Spleen (tissue), 7 donors: ENCODE data around the gene GPR150.

Experiments
- POLR2A ChIP-seq, 3 donors: fragments of 450-650 bp; IDR thresholded peaks; one replicate each; pipeline ENCODE4 v1.5.1; 2017; ENCODE audit warnings: antibody characterized with exemption in 3 of 3, mild to moderate bottlenecking in 1 of 3
- TF ChIP-seq, protein P1 (sequence below), 11 experiments: fragments of 200-600 bp in 7 of 11; fragments of 450-650 bp in 4 of 11; sonication (generic) in 4 of 11; IDR thresholded peaks in 8 of 11; conservative IDR thresholded peaks in 3 of 11; 1 replicate in 7 of 11; 2 replicates in 4 of 11; pipeline versions ENCODE4 v1.4.0 to v1.8.0; 2016 to 2021; ENCODE audit warnings: antibody characterized with exemption in 11 of 11, inconsistent platforms in 4 of 11, mild to moderate bottlenecking in 1 of 11
- donor health status: DM: no; HTN: no; CAD: no; lungs with moderate emphysema.
- donor health status: DM: no; HTN: no; CAD: no.
- donor health status: DM: no; HTN: no; CAD: no.

DNA sequence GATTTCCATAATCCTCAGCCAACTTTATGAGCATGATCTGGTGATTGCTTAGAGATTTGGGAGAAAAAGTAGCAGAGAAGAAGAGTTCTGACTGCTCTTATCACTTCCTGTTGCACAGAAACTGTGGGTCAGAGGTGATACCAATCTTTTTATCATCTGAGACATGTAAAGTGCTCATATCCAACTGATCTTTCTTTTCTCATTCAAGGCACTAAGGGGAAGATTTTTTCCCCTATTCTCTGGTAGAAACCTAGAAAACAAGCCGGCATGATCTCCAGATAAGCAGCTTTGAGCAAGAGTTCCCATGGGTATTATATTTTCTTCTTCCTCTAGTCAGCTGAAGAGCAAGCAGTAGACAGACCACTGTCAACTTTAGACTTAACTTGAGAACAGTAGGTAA lies 29.0 kb upstream of the GPR150 start:
- TF ChIP-seq, protein P1, sequence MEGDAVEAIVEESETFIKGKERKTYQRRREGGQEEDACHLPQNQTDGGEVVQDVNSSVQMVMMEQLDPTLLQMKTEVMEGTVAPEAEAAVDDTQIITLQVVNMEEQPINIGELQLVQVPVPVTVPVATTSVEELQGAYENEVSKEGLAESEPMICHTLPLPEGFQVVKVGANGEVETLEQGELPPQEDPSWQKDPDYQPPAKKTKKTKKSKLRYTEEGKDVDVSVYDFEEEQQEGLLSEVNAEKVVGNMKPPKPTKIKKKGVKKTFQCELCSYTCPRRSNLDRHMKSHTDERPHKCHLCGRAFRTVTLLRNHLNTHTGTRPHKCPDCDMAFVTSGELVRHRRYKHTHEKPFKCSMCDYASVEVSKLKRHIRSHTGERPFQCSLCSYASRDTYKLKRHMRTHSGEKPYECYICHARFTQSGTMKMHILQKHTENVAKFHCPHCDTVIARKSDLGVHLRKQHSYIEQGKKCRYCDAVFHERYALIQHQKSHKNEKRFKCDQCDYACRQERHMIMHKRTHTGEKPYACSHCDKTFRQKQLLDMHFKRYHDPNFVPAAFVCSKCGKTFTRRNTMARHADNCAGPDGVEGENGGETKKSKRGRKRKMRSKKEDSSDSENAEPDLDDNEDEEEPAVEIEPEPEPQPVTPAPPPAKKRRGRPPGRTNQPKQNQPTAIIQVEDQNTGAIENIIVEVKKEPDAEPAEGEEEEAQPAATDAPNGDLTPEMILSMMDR (IDR thresholded peaks at IDR 0.05 in 8 of 11, conservative IDR thresholded peaks at IDR 0.05 in 3 of 11): no peak
- no peak for TF ChIP-seq POLR2A (IDR thresholded peaks at IDR 0.05)
